Stimulated activated CD8-positive, alpha-beta memory T cell treated with anti-CD3 and anti-CD28 coated beads, Interleukin-2, amount 100 ng/mL, for 1 hour (primary cell): ENCODE measurements around the gene WWC1.

ENCODE experiments used
- DNase-seq, 2 donors: peaks; one replicate each; pipeline ENCODE4 v3.0.0-alpha.2; 2020; ENCODE audit warnings: low read depth in 2 of 2

The WWC1 gene

DNA sequence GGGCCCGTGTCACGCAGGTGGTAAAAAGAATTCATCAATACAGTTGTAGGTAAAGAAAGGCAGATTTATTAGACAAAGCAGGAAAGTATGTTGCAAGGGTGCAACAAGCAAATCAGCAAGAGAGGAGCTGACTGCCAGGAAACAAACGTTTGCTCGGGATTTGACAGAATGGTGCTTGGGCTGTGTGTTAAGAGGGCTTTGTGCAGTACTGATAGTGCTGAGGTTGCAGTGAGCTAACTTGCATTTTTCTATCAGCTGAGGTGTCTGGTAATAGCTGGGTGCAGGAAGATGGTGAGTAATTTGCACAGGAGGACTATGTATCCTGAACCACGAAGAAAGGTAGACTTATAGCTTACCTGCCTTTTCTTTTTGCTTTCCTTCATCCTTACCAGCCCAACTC, 190.9 kb downstream of the WWC1 start:
- no peak for DNase-seq

- peak; percentile 69 to 74 for DNase-seq
Measured at GRCh38 chr5:168486136-168486879, 194.9 kb downstream of the WWC1 start, which contains the start of gene RARS1. RARS1 (plus strand) TSS chr5:168486471; CDS start chr5:168486499, 28 bp downstream.

- no peak for DNase-seq
Measured at GRCh38 chr5:168489059-168489458, 197.6 kb downstream of the WWC1 start.

GRCh38 chr5:168494057-168494555, 202.7 kb downstream of the WWC1 start:
- no peak for DNase-seq

DNA sequence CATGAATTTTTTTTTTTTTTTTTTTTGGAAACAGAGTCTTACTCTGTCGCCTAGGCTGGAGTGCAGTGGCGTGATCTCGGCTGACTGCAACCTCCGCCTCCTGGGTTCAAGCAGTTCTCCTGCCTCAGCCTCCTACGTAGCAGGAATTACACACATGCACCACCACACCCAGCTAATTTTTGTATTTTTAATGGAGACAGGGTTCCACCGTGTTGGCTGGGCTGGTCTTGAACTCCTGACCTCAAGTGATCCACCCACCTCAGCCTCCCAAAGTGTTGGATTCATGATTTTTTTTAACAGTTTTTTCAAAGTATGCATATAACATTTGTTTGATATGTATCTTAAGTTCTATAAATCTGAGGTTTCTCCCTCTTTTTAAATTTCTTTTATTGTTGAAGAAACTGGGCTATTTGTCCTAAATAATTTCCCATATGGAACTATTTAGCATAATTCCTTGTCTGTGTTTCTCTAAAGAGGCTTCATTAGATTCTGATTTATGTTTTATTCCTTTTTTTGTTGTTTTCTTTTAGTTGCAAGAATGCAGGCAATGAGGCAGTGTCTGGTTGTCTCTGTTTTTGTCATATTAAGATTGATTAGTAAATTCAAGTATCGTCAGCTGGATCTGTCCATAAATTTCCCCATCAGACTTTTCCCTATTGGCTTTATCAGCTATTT, 211.3 kb downstream of the WWC1 start:
- DNase-seq, result no peak

DNA sequence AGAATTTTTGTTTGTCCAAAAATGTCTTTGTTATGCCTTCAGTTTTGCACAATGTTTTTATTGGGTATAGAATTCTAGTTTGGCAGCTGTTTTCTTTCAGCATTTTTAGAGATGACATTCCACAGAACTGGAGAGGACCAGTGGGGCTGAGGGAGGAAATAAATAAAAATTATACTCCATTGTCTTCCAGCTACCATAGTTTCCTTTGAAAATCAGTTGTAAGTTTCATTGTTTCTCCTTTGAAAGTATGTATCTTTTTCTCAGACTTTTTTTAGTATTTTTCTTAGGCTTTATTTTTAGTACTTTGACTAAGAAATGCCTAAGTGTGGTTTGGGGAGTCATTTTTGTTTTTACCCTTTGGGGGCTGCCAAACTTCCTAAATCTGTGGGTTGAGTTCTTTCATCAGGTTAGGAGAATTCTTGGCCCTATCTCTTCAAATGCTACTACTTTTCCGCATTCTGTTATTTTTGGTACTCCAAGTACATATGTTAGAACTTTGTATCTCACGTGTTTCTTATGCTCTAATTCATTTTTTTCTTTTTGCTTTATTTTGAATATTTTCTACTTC, 222.5 kb downstream of the WWC1 start:
- DNase-seq, result no peak
